GM12878 (cell line): ENCODE measurements around the gene AKAP1. TPM values are rescaled to one million over a fixed set of nuclear protein-coding genes. Genes with fewer than 3 reads are reported as not detected.

Source experiments
- ATAC-seq: fragments of 200-7000 bp; cut with Tn5 transposase; 3 replicates; pipeline ENCODE4 v1.9.1; 2020; ENCODE audit warnings: mild to moderate bottlenecking, moderate library complexity
- BruUV-seq: library from RNA; stranded (reverse); fragments of 400-500 nt; replicated peaks from 2 replicates; lab custom pipeline; 2021; lab: Mats Ljungman, UMichigan
- CTCF ChIA-PET: fragments of 300-600 bp; sonication (Branson Sonifier 250); formaldehyde crosslinking; extraction: SDS; loops from one replicate; lab custom pipeline; 2021; ENCODE audit warnings: inconsistent platforms; lab: Yijun Ruan, JAX
- POLR2A ChIA-PET: fragments of 350-600 bp; formaldehyde crosslinking; extraction: SDS; loops from one replicate; lab custom pipeline; 2021; ENCODE audit warnings: inconsistent platforms; lab: Charles Lee
- RAD21 ChIA-PET: fragments of 300-600 bp; sonication (Branson Sonifier 250); formaldehyde crosslinking; loops from one replicate; lab custom pipeline; 2023; ENCODE audit warnings: antibody characterized with exemption; ENCODE audit not compliant: unreplicated experiment; lab: Charles Lee
- SMC1A ChIA-PET: fragments of 300-600 bp; sonication (Branson Sonifier 250); formaldehyde crosslinking; loops from one replicate; lab custom pipeline; 2023; ENCODE audit not compliant: unreplicated experiment, uncharacterized antibody; lab: Charles Lee
- DNase-seq: peaks from one replicate; pipeline ENCODE4 v3.0.0-alpha.2; 2011; ENCODE audit warnings: low read depth, low spot score
- FAIRE-seq: peaks from 3 replicates; lab custom pipeline; 2011; peaks lifted over from hg19 to GRCh38; lab: Jason Lieb, UNC
- H2AFZ ChIP-seq: 2 replicates; pipeline ENCODE4 v1.6.0; 2011; ENCODE audit warnings: low read depth, low read length, control low read depth; ENCODE audit not compliant: control insufficient read depth
- H3K27ac ChIP-seq: 2 replicates; pipeline ENCODE4 v1.5.1; 2011; ENCODE audit warnings: control low read depth; ENCODE audit not compliant: control insufficient read depth, insufficient read depth
- H3K27me3 ChIP-seq, 2 experiments: replicated peaks in 1 of 2; 2 replicates each; pipeline versions ENCODE4 v1.6.0 to v1.6.1; 2011; ENCODE audit warnings: low read length in 1 of 2; ENCODE audit not compliant: control insufficient read depth in 2 of 2, insufficient read depth in 2 of 2
- H3K36me3 ChIP-seq, 2 experiments: 2 replicates each; pipeline ENCODE4 v1.5.1; 2011; ENCODE audit warnings: low read length in 1 of 2; ENCODE audit not compliant: control insufficient read depth in 2 of 2, insufficient read depth in 2 of 2
- H3K4me1 ChIP-seq: 2 replicates; pipeline ENCODE4 v1.6.1; 2011; ENCODE audit warnings: mild to moderate bottlenecking, low read length, moderate library complexity, mixed read lengths; ENCODE audit not compliant: control insufficient read depth, insufficient read depth
- H3K4me2 ChIP-seq: 2 replicates; pipeline ENCODE4 v1.6.0; 2011; ENCODE audit warnings: control low read depth; ENCODE audit not compliant: control insufficient read depth, insufficient read depth
- H3K4me3 ChIP-seq: fragments of 200-600 bp; sonication (generic); 2 replicates; pipeline ENCODE4 v1.5.1; 2016
- H3K79me2 ChIP-seq: 2 replicates; pipeline ENCODE4 v1.6.0; 2011; ENCODE audit warnings: low read length; ENCODE audit not compliant: control insufficient read depth, insufficient read depth
- H3K9ac ChIP-seq: 2 replicates; pipeline ENCODE4 v1.8.0; 2011; ENCODE audit warnings: low read length, control low read depth, mixed read lengths; ENCODE audit not compliant: control insufficient read depth, insufficient read depth
- H3K9me3 ChIP-seq: replicated peaks from 3 replicates; pipeline ENCODE4 v1.5.1; 2011; ENCODE audit warnings: mild to moderate bottlenecking, low read length; ENCODE audit not compliant: control insufficient read depth, insufficient read depth
- H4K20me1 ChIP-seq: 2 replicates; pipeline ENCODE4 v1.6.0; 2011; ENCODE audit not compliant: control insufficient read depth, insufficient read depth
- BCL11A ChIP-seq: IDR thresholded peaks from 2 replicates; pipeline ENCODE4 v1.6.1; 2011; ENCODE audit warnings: low read depth, low read length
- CHD4 ChIP-seq: fragments of 200-600 bp; sonication (generic); IDR thresholded peaks from 2 replicates; pipeline ENCODE4 v1.6.1; 2016; ENCODE audit warnings: mild to moderate bottlenecking
- EGR1 ChIP-seq, 2 experiments: IDR thresholded peaks; 1 replicate in 1 of 2; 2 replicates in 1 of 2; pipeline ENCODE4 v1.6.1; 2011 to 2012; ENCODE audit warnings: low read depth in 2 of 2, low read length in 2 of 2, borderline replicate concordance in 1 of 2, mild to moderate bottlenecking in 1 of 2, moderate library complexity in 1 of 2
- EP300 ChIP-seq, 2 experiments: fragments of 150-350 bp in 1 of 2; IDR thresholded peaks; 2 replicates each; pipeline ENCODE4 v1.6.1; 2011 to 2012; ENCODE audit warnings: low read depth in 2 of 2, low read length in 2 of 2, borderline replicate concordance in 1 of 2, improper control_type of control experiment in 1 of 2, inconsistent platforms in 1 of 2; ENCODE audit not compliant: control insufficient read depth in 1 of 2
- NFXL1 ChIP-seq: fragments of 450-650 bp; IDR thresholded peaks from 2 replicates; pipeline ENCODE4 v1.6.1; 2017; ENCODE audit warnings: antibody characterized with exemption, mild to moderate bottlenecking, borderline replicate concordance
- RAD51 ChIP-seq: fragments of 450-650 bp; IDR thresholded peaks from 2 replicates; pipeline ENCODE4 v1.6.1; 2016; ENCODE audit warnings: moderate library complexity, mild to moderate bottlenecking, inconsistent platforms
- SP1 ChIP-seq: IDR thresholded peaks from one replicate; pipeline ENCODE4 v1.6.1; 2011; ENCODE audit warnings: low read depth, low read length
- ZNF207 ChIP-seq: fragments of 450-650 bp; IDR thresholded peaks from 2 replicates; pipeline ENCODE4 v1.6.1; 2014; ENCODE audit warnings: antibody characterized with exemption, mild to moderate bottlenecking, borderline replicate concordance
- ZZZ3 ChIP-seq: IDR thresholded peaks from 2 replicates; pipeline ENCODE4 v1.6.1; 2011; ENCODE audit warnings: low read depth; ENCODE audit not compliant: control insufficient read depth, insufficient read length
- WGBS: methylation state at CpG from one replicate; pipeline ENCODE4 v1.1.6; 2016; ENCODE audit warnings: low lambda C conversion rate; ENCODE audit not compliant: insufficient replicate concordance, insufficient coverage; ENCODE audit errors: missing lambda C conversion rate; 5-methylcytosine and 5-hydroxymethylcytosine counted together
- in situ Hi-C: fragments of 300-500 bp; cut with MboI; formaldehyde crosslinking; loops from 9 replicates; pipeline ENCODE4 v1.14.3; 2018; ENCODE audit warnings: mixed read lengths
- intact Hi-C: fragments of 100-400 bp; cut with micrococcal nuclease; formaldehyde crosslinking; loops from one replicate; pipeline ENCODE4 v1.14.2; 2022; ENCODE audit not compliant: unreplicated experiment
- polyA plus RNA-seq, 11 experiments: library from polyadenylated mRNA; depleted of rRNA in 4 of 11; unstranded in 6 of 11; stranded (reverse) in 5 of 11; fragments of >200 nt; fragmentation: Nextera tagmentation in 4 of 11; fragmentation: Illumina TruSeq in 1 of 11; extraction: Ambion mirVana in 4 of 11; extraction: Trizol in 1 of 11; gene quantifications; 1 replicate in 1 of 11; 2 replicates in 10 of 11; pipeline versions ENCODE4 v1.2.1 to v1.2.3, GENCODE V29; 2011 to 2016; ENCODE audit warnings: inconsistent platforms in 2 of 11, missing spikeins in 2 of 11, low read depth in 1 of 11
- total RNA-seq, 4 experiments: library from RNA; depleted of rRNA in 3 of 4; stranded (reverse); fragments of >200 nt in 3 of 4; fragmentation: Illumina TruSeq in 1 of 4; extraction: Trizol in 1 of 4; gene quantifications; 2 replicates each; pipeline versions ENCODE4 v1.2.1 to v1.2.3, GENCODE V29; 2013 to 2021

AKAP1 gene
- total and polyA plus RNA-seq, 10 of the 15 experiments (the other 5 are each of a cell fraction or from before 2014, with no cell fraction given) = 11.9 to 50.5 (median 38.1) TPM

DNA sequence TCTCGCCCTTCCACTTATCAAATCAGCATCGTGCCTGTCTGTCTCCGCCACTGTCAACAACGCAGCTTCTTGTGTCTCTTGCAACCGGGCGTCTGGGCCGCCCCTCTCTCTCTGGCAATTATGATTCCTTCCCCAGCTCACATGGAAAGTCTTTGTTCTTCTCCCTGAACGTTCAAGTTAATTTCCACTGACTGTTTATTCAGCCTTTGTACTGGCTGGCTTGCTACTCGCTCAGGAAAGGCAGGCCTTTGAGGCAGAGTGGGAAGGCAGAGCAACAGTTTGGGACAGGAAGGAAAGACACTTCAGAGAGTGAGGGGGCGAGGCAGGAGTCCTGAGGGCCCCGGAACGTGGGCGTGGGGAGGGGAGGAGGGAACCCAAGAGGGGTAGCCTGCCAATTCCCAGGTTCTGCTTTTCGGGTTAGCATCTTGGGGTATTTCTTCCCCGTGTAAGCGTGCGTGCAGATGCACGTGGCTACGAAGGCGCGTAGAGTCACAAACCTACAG, 50.8 kb downstream of the AKAP1 start:
- no peak overlapping the region for H3K27ac ChIP-seq
- no peak overlapping the region for H3K9ac ChIP-seq
- H3K79me2 ChIP-seq = no peaks in the 10 kb centered on the region
- H3K4me3 ChIP-seq = no peak overlapping the region
- TF ChIP-seq EGR1 (IDR thresholded peaks at IDR 0.05; ENCODE audit: borderline replicate concordance in 1 of 2, low read depth in 2 of 2, low read length in 2 of 2) (peak in 1 of 2 experiments; percentile 65; a peak in 1 of 3 replicates), RAD51 (no peak)
- intact Hi-C loops (loop anchor here (10.0 kb wide), 1 partner anchor 539 kb away; no protein-coding TSS in a partner anchor), in situ Hi-C loops (no loop called here)
- BruUV-seq = no TSS peak
- peaks cover 5% of the 10 kb centered on the region for H3K4me1 ChIP-seq
- ChIA-PET SMC1A (interaction anchor here (0.7 to 1.0 kb wide), 3 partner anchors 9 to 604 kb away, joined by 3 to 4 read pairs (median 3); no protein-coding TSS in a partner anchor), POLR2A (interaction anchor here (0.6 kb wide), 1 partner anchor 655 kb away, joined by 6 read pairs; no protein-coding TSS in a partner anchor), CTCF (interaction anchor here (1.6 kb wide), 2 partner anchors 536 to 612 kb away, joined by 4 read pairs; no protein-coding TSS in a partner anchor), RAD21 (interaction anchor here (1.0 kb wide), 1 partner anchor 698 kb away, joined by 4 read pairs; no protein-coding TSS in a partner anchor)
- DNase-seq (no peak), FAIRE-seq (no peak), ATAC-seq (no peak)
- H3K9me3 ChIP-seq = no peaks in the 10 kb centered on the region
- no peaks in the 10 kb centered on the region for H3K36me3 ChIP-seq
- H4K20me1 ChIP-seq = no peaks in the 10 kb centered on the region
- WGBS = 45% methylated on average over 21 of the region's 21 CpGs
- H2AFZ ChIP-seq = no peak overlapping the region; the same call in 1 of the 2 replicates
- H3K27me3 ChIP-seq = no peaks in the 10 kb centered on the region
- no peak overlapping the region for H3K4me2 ChIP-seq

DNA sequence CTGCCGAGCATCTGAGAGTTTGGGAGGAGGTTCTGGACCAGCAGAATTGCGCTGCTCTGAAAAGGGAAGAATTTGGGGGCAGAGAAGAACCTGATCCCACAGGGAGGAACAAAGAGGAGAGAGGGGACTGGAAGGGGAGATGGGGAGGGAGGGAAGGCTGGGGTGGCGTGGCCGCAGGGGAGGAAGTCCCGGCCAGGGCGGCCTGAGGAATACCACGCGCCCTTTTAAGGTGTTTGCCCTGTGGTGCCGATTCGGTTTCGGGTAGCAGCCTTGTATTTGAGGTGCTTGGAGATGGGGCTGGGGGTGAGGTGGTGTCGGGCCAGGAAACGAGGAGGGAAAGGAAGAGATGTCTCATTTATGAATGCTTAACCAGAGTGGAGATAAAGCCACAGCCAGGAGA, 51.3 kb downstream of the AKAP1 start:
- TF ChIP-seq BCL11A = no peak
- no peak for TF ChIP-seq SP1
- no peak for TF ChIP-seq ZNF207
- TF ChIP-seq NFXL1 = no peak
- no peak for TF ChIP-seq EP300 (IDR thresholded peaks at IDR 0.05; ENCODE audit: borderline replicate concordance in 1 of 2, control insufficient read depth in 1 of 2, low read depth in 2 of 2, low read length in 2 of 2)
- no peak for TF ChIP-seq ZZZ3
- TF ChIP-seq CHD4 = no peak
- TF ChIP-seq, all 136 proteins: peak for 0
- WGBS = 62% methylated on average over 12 of the region's 13 CpGs
- CTCF ChIA-PET = interaction anchor here (1.6 kb wide), 1 partner anchor 611 kb away, joined by 4 read pairs; no protein-coding TSS in a partner anchor
- in situ Hi-C loops (no loop called here), intact Hi-C loops (loop anchor here (10.0 kb wide), 1 partner anchor 538 kb away; no protein-coding TSS in a partner anchor)
- no TSS peak for BruUV-seq
- FAIRE-seq (no peak), ATAC-seq (no peak), DNase-seq (no peak)
- Histone ChIP-seq H3K9ac (no peak overlapping the region), H4K20me1 (no peaks in the 10 kb centered on the region), H3K27ac (no peak overlapping the region), H3K4me2 (no peak overlapping the region), H3K4me1 (peaks cover 5% of the 10 kb centered on the region), H3K4me3 (no peak overlapping the region), H3K27me3 (no peaks in the 10 kb centered on the region), H3K36me3 (no peaks in the 10 kb centered on the region), H3K79me2 (no peaks in the 10 kb centered on the region), H2AFZ (no peak overlapping the region; the same call in 1 of the 2 replicates), H3K9me3 (no peaks in the 10 kb centered on the region)
- POLR2A ChIA-PET = interaction anchor here (0.6 kb wide), 1 partner anchor 655 kb away, joined by 6 read pairs; no protein-coding TSS in a partner anchor
- SMC1A ChIA-PET = interaction anchor here (1.0 kb wide), 1 partner anchor 9 kb away, joined by 3 read pairs; no protein-coding TSS in a partner anchor
- RAD21 ChIA-PET = interaction anchor here (0.9 to 1.1 kb wide), 2 partner anchors 98 to 611 kb away, joined by 3 to 4 read pairs; no protein-coding TSS in a partner anchor
